CD14-positive monocyte (primary cell): ENCODE results near the gene RCAN3. TPM values are rescaled to one million over a fixed set of nuclear protein-coding genes. Genes with fewer than 3 reads are reported as not detected.

Experiments used
- DNase-seq, 3 donors: peaks; one replicate each; pipeline ENCODE4 v3.0.0-alpha.2; 2011 to 2022
- H2AFZ ChIP-seq: 2 replicates; pipeline ENCODE4 v1.6.0; 2012; ENCODE audit warnings: mild to moderate bottlenecking, low read depth, low read length, inconsistent platforms; ENCODE audit not compliant: insufficient read depth, poor library complexity, severe bottlenecking
- H3K27ac ChIP-seq, 2 donors: 1 replicate in 1 of 2; 2 replicates in 1 of 2; pipeline ENCODE4 v1.5.1; 2012 to 2013; ENCODE audit warnings: low read length in 2 of 2, control low read depth in 1 of 2, inconsistent platforms in 1 of 2, low read depth in 1 of 2, mild to moderate bottlenecking in 1 of 2
- H3K27me3 ChIP-seq, 2 donors: one replicate each; pipeline versions ENCODE4 v1.6.0 to v1.6.1; 2011 to 2013; ENCODE audit warnings: low read length in 2 of 2; ENCODE audit not compliant: control insufficient read depth in 2 of 2, insufficient read depth in 2 of 2
- H3K36me3 ChIP-seq, 2 donors: replicated peaks in 1 of 2; 1 replicate in 1 of 2; 2 replicates in 1 of 2; pipeline versions ENCODE4 v1.5.1 to v1.6.1; 2012 to 2013; ENCODE audit warnings: low read length in 2 of 2, control low read depth in 1 of 2, inconsistent platforms in 1 of 2, mild to moderate bottlenecking in 1 of 2; ENCODE audit not compliant: insufficient read depth in 2 of 2, control insufficient read depth in 1 of 2
- H3K4me1 ChIP-seq, 2 donors: 1 replicate in 1 of 2; 2 replicates in 1 of 2; pipeline versions ENCODE4 v1.5.1 to v1.6.1; 2012 to 2013; ENCODE audit warnings: low read length in 2 of 2, control low read depth in 1 of 2, inconsistent platforms in 1 of 2, mild to moderate bottlenecking in 1 of 2, moderate library complexity in 1 of 2; ENCODE audit not compliant: insufficient read depth in 2 of 2, control insufficient read depth in 1 of 2
- H3K4me2 ChIP-seq: replicated peaks from 2 replicates; pipeline ENCODE3; 2012; ENCODE audit warnings: low read length, moderate library complexity, mild to moderate bottlenecking; ENCODE audit not compliant: poor library complexity, severe bottlenecking; ENCODE audit errors: extremely low read depth
- H3K4me3 ChIP-seq, 3 experiments: fragments of 200-600 bp in 1 of 3; sonication (generic) in 1 of 3; replicated peaks in 1 of 3; 1 replicate in 2 of 3; 2 replicates in 1 of 3; pipeline ENCODE4 v1.5.1; 2011 to 2013; ENCODE audit warnings: low read length in 3 of 3, mild to moderate bottlenecking in 3 of 3, control low read depth in 2 of 3, low read depth in 2 of 3, inconsistent platforms in 1 of 3, moderate library complexity in 1 of 3
- H3K79me2 ChIP-seq: 2 replicates; pipeline ENCODE4 v1.6.0; 2012; ENCODE audit warnings: mild to moderate bottlenecking, control low read depth, inconsistent platforms, low read length, moderate library complexity; ENCODE audit not compliant: insufficient read depth
- H3K9ac ChIP-seq: 2 replicates; pipeline ENCODE4 v1.6.0; 2017; ENCODE audit warnings: low read length, mild to moderate bottlenecking; ENCODE audit not compliant: insufficient read depth, poor library complexity, severe bottlenecking
- H3K9me3 ChIP-seq, 2 donors: replicated peaks in 1 of 2; 1 replicate in 1 of 2; 2 replicates in 1 of 2; pipeline versions ENCODE4 v1.5.1 to v1.6.1; 2012 to 2013; ENCODE audit warnings: low read length in 2 of 2, control low read depth in 1 of 2; ENCODE audit not compliant: control insufficient read depth in 1 of 2, insufficient read depth in 1 of 2
- H4K20me1 ChIP-seq: 2 replicates; pipeline ENCODE4 v1.6.0; 2012; ENCODE audit warnings: mild to moderate bottlenecking, low read length, control low read depth, moderate library complexity; ENCODE audit not compliant: insufficient read depth
- H3K27ac Mint-ChIP-seq, 7 donors: one replicate each; pipeline ENCODE4 v1.8.0; 2020; ENCODE audit warnings: mild to moderate bottlenecking in 7 of 7, mixed read lengths in 7 of 7, moderate library complexity in 6 of 7, inconsistent platforms in 2 of 7
- H3K27me3 Mint-ChIP-seq, 3 donors: one replicate each; pipeline ENCODE4 v1.8.0; 2021 to 2022; ENCODE audit warnings: low read depth in 3 of 3, mild to moderate bottlenecking in 3 of 3, mixed read lengths in 3 of 3, moderate library complexity in 3 of 3, inconsistent platforms in 1 of 3
- H3K36me3 Mint-ChIP-seq, 2 donors: one replicate each; pipeline ENCODE4 v1.8.0; 2020; ENCODE audit warnings: mixed read lengths in 2 of 2, inconsistent platforms in 1 of 2, mild to moderate bottlenecking in 1 of 2
- H3K4me1 Mint-ChIP-seq: one replicate; pipeline ENCODE4 v1.8.0; 2020; ENCODE audit warnings: mild to moderate bottlenecking, mixed read lengths
- H3K4me3 Mint-ChIP-seq, 2 donors: one replicate each; pipeline ENCODE4 v1.8.0; 2020; ENCODE audit warnings: mild to moderate bottlenecking in 2 of 2, mixed read lengths in 2 of 2, moderate library complexity in 1 of 2
- H3K9me3 Mint-ChIP-seq, 7 donors: one replicate each; pipeline ENCODE4 v1.8.0; 2020 to 2022; ENCODE audit warnings: mixed read lengths in 7 of 7, mild to moderate bottlenecking in 6 of 7, moderate library complexity in 6 of 7, inconsistent platforms in 2 of 7
- CTCF ChIP-seq: fragments of 200-600 bp; IDR thresholded peaks from one replicate; pipeline ENCODE4 v1.8.0; 2022; ENCODE audit warnings: antibody characterized with exemption, mild to moderate bottlenecking
- WGBS: methylation state at CpG from one replicate; pipeline ENCODE4 v1.1.5; 2013; ENCODE audit warnings: missing lambda C conversion rate; ENCODE audit not compliant: insufficient coverage; 5-methylcytosine and 5-hydroxymethylcytosine counted together
- intact Hi-C, 2 donors: fragments of 100-400 bp; cut with micrococcal nuclease; formaldehyde crosslinking; loops; one replicate each; pipeline versions ENCODE4 v1.15.0 to v1.15.1; 2023
- polyA plus RNA-seq, 3 donors: library from polyadenylated mRNA; depleted of rRNA in 1 of 3; unstranded in 2 of 3; stranded (reverse) in 1 of 3; fragments of 300-500 nt in 2 of 3; fragments of >200 nt in 1 of 3; fragmentation: Illumina TruSeq in 2 of 3; gene quantifications; 1 replicate in 2 of 3; 2 replicates in 1 of 3; pipeline ENCODE4 v1.2.3, GENCODE V29; 2012 to 2021

The RCAN3 gene
- polyA plus RNA-seq, 3 donors = 7.1 to 9.1 (median 8.8) TPM

GRCh38 chr1:24500448-24501048, 2.1 kb upstream of the RCAN3 start:
- Histone ChIP-seq H3K4me1 (peaks cover 20 to 34% of the 10 kb centered on the region in 2 donors), H3K9ac (no peak overlapping the region), H3K79me2 (peaks cover 20% of the 10 kb centered on the region), H3K4me2 (peak overlapping the region; percentile 87), H3K27me3 (no peaks in the 10 kb centered on the region), H4K20me1 (no peaks in the 10 kb centered on the region), H3K27ac (peak overlapping the region in 1 of 2 donors; percentile 89), H3K9me3 (no peaks in the 10 kb centered on the region), H2AFZ (peak overlapping the region; percentile 90), H3K36me3 (no peaks in the 10 kb centered on the region), H3K4me3 (no peak overlapping the region)
- Mint-ChIP-seq H3K4me1 (peaks cover 43% of the 10 kb centered on the region), H3K36me3 (peaks cover 3 to 4% of the 10 kb centered on the region in 2 donors), H3K27me3 (peaks cover 0 to 4% (median 1%) of the 10 kb centered on the region in 3 donors), H3K27ac (peak overlapping the region in 3 of 7 donors; percentile 2 to 85 (median 33)), H3K4me3 (no peak overlapping the region), H3K9me3 (peaks cover 0 to 4% (median 0%) of the 10 kb centered on the region in 7 donors)
- no peak for TF ChIP-seq CTCF
- WGBS = 83% methylated on average over 3 of the region's 5 CpGs
- DNase-seq = no peak
- intact Hi-C loops = loop anchor here in 1 of 2 donors (5.0 kb wide), 1 partner anchor 83 kb away; the partner anchor contains the start of gene NIPAL3

- Histone ChIP-seq H3K27me3 (no peaks in the 10 kb centered on the region), H3K4me3 (peak overlapping the region; percentile 61 to 91 (median 88)), H3K79me2 (peaks cover 30% of the 10 kb centered on the region), H3K4me1 (peaks cover 20 to 34% of the 10 kb centered on the region in 2 donors), H2AFZ (peak overlapping the region; percentile 90), H3K9ac (peak overlapping the region; percentile 82), H3K27ac (peak overlapping the region; percentile 89 to 90), H3K9me3 (no peaks in the 10 kb centered on the region), H3K36me3 (no peaks in the 10 kb centered on the region), H3K4me2 (peak overlapping the region; percentile 87), H4K20me1 (no peaks in the 10 kb centered on the region)
- 56% methylated on average over 12 of the region's 16 CpGs for WGBS
- no peak for TF ChIP-seq CTCF
- H3K4me1 Mint-ChIP-seq = peaks cover 43% of the 10 kb centered on the region
- H3K36me3 Mint-ChIP-seq = peaks cover 3 to 4% of the 10 kb centered on the region in 2 donors
- intact Hi-C loops = loop anchor here in 1 of 2 donors (5.0 kb wide), 1 partner anchor 84 kb away; the partner anchor contains the start of gene NIPAL3
- peak overlapping the region; percentile 90 to 92 for H3K4me3 Mint-ChIP-seq
- peaks cover 0 to under 1% (median 0%) of the 10 kb centered on the region in 7 donors for H3K9me3 Mint-ChIP-seq
- H3K27ac Mint-ChIP-seq = peak overlapping the region; percentile 83 to 95 (median 92)
- DNase-seq = peak; percentile 58 to 69 (median 61)
- peaks cover 0 to 2% (median 1%) of the 10 kb centered on the region in 3 donors for H3K27me3 Mint-ChIP-seq
Observed at GRCh38 chr1:24501371-24502064, 1.1 kb upstream of the RCAN3 start.
